HG02884 (cell line): ENCODE results near the gene SCYGR6.
"Not testable (repeated sequence)": the region's sequence is repeated elsewhere in the genome, so short reads cannot be mapped to it uniquely, and the experiment has no call there.

Source experiments
- ATAC-seq: cut with Tn5 transposase; IDR thresholded peaks from one replicate; pipeline ENCODE4 v1.9.1; 2021; ENCODE audit warnings: mild to moderate bottlenecking, moderate library complexity; ENCODE audit not compliant: unreplicated experiment

The SCYGR6 gene, protein sequence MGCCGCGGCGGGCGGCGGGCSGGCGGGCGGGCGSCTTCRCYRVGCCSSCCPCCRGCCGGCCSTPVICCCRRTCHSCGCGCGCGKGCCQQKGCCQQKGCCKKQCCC

GRCh38 chr2:227724394-227725039, at the start of gene SCYGR6:
TSS of gene SCYGR6 (minus strand) at chr2:227724757. CDS start at chr2:227724757, 0 bp downstream.
- ATAC-seq, result no peak

- ATAC-seq, result peak; percentile 59
Measured at GRCh38 chr2:227774011-227774624, 49.6 kb upstream of the SCYGR6 start.

- ATAC-seq, result no peak
Measured at GRCh38 chr2:227772932-227773331, 48.4 kb upstream of the SCYGR6 start.

DNA sequence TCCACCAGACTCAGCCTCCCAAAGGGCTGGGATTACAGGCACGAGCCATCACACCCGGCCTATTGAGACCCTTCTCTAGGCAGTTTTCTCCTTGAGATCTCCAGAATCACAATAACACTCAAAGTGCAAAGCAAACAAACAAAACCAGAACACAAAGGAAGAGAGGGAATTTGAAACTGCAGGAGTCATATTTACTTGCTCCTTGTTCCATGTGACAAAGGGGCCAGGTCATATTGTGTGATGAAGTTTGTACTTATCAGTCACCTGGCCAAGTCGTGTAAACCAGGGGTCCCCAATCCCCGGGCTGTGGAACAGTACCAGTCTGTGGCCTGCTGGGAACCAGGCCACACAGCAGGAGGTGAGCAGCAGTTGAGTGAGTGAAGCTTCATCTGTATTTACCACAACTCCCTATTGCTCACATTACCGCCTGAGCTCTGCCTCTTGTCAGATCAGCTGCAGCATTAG, 47.7 kb upstream of the SCYGR6 start:
- no peak for ATAC-seq

DNA sequence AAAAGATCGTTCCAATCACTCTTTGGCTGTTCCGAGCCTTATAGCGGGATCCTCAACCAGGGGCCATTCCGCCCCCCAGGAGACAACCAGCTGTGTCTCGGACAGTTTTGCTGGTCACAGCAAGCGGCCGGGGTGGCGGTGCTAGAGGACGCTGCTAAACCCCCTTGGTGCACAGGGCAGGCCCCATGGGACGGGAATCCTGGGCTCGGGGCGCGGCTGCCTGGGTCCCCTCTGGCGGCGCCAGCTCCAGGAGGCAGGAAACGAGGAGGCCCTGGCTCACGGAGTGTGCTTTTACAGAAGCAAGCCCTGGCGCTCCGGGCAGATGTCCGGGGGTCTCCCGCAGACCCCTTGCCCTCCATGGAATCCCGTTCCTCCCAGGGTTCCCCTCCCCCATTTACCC, 43.3 kb upstream of the SCYGR6 start:
- ATAC-seq, result no peak

DNA sequence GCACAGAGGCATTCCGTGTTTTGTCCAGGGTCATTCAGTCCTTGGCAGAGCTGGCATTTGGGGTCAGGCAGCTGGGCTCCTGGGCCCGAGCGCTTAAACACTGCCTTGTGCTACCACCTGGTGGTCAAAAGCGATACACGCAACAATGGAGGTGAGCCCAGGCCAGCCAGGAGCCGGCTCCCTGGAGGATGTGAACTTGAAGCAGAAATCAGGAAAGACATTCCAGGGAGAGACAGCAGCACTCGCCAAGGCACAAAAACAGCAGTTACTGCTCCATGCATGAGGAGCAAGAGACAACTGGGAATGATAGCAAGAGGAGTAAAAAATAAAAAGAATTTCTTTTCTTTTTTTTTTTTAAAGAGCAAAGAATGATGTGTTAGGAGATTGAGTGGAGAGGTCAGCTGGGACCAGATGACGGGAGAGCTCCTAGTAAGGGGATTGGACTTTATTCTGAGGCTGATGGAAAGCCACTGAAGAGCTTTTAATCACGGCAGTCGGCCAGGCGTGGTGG, 41.9 kb upstream of the SCYGR6 start:
- ATAC-seq, result peak; percentile 100

- ATAC-seq, result no peak
Measured at GRCh38 chr2:227765788-227766372, 41.3 kb upstream of the SCYGR6 start.

DNA sequence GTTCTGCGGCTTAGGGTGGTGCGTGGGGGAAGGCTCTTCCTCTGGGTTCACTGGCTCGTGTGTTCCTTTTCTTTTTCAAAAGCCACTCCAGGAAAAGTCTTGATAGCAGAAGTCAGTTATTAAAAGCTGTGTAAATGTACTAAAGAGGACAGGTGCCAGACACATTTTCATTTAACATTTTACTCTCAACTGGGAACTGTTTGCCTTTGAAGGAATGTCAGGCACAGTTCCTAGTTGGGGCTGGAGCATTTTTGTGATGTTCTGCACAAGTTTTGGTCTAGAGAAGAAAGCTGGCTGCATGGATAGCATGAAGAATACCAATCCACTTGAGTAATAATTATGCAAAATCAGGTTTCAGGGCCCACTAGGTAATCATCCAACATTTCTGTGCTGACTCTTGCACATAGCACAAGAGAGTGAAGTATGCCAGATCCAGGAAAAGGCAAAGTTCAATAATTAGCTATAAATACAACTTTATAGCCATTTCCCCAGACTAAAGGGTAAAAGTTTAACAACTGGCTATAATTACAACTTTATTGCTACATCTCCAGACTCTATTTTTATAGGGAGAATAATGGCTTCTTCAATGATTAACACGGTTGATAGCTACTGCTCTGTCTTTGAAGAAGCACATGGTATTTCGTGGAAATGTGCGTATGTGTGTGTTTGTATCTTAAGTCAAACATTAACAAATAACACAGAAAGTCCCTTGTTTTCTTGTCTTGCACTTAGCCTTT, 37.4 kb upstream of the SCYGR6 start:
- no peak for ATAC-seq

DNA sequence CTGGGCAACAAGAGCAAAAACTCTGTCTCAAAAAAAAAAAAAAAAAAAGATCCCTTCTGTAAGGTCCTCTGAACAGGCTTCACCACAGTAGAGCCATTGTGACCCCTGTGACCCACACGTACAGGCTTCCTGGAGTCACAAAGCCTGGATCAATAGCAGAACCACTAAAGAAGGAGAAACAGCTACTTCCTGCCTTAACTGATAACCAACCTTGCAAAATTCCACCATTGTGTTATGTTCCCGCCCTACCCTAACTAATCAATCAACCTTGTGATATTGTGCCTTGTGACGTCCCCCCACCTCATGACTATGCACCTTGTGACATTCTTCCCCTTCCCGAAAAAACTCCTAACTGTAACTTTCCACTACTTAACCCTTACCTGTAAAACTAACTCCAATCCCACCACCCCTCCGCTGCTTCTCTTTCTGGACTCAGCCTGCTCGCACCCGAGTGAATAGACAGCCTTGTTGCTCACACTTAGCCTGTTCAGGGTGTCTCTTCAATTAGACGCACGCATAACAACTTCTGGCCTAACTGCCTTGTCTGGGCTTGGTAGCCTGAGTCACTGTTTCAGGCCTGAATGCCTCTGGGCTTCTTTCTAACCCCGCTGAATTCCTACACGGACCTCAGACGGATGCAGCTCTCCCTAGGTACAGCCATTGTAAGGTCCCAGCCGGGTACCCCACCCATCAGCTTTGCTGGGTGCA, 35.0 kb upstream of the SCYGR6 start:
- no peak for ATAC-seq

GRCh38 chr2:227756261-227756660, 31.7 kb upstream of the SCYGR6 start:
- ATAC-seq, result not testable (repeated sequence)

- no peak for ATAC-seq
Measured at GRCh38 chr2:227748079-227748478, 23.5 kb upstream of the SCYGR6 start.

DNA sequence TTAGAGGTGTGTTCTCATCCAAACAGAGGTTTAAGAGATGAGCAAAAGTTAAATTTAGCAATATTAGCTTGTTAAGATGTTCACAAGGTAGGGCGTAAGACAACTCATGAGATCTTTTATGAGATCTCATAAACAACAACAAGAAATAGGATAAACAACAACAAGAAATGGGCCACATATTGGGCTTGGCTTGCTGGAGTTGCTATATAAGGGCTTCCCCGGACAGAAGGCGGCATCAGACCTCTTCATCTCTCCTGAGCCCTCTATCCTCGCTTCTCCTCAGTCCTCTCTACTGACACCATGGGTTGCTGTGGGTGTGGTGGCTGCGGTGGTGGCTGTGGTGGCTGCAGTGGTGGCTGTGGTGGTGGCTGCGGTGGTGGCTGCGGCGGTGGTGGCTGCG, 21.0 kb upstream of the SCYGR6 start, which contains the start of gene SCYGR8:
TSS of gene SCYGR8 (plus strand) at position 301 of the 400 bp plus-strand sequence. CDS start at position 301, 0 bp downstream.
- no peak for ATAC-seq

DNA sequence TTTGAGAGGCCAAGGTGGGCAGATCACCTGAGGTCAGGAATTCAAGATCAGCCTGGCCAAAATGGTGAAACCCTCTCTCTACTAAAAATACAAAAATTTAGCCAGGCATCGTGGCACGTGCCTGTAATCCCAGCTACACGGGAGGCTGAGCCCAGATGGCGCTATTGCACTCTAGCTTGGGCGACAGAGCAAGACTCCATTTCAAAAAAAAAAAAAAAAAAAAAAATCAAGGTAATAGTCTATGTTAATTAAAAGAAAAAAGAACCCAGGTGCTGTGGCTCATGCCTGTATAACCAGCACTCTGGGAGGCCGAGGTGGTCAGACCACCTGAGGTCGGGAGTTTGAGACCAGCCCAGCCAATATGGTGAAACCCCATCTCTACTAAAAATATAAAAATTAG, 16.1 kb upstream of the SCYGR6 start:
- not testable (repeated sequence) for ATAC-seq

GRCh38 chr2:227739351-227739750, 14.8 kb upstream of the SCYGR6 start:
- no peak for ATAC-seq

- no peak for ATAC-seq
Measured at GRCh38 chr2:227728035-227728434, 3.5 kb upstream of the SCYGR6 start, which contains the start of gene SCYGR7. TSS of gene SCYGR7 (plus strand) at chr2:227728335. CDS start at chr2:227728335, 0 bp downstream.

DNA sequence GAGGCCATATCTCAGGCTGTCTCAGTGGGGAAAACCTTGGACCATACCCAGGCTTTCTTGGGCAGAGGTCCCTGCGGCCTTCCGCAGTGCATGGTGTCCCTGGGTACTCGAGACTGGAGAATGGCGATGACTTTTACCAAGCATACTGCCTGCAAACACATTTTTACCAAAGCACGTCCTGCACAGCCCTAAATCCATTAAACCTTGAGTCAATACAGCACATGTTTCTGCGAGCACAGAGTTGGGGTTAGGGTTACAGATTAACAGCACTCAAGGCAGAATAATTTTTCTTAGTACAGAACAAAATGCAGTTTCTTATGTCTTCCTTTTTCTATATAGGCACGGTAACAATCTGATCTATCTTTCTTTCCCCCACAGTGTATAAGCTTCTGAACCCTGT, 1.7 kb downstream of the SCYGR6 start:
- ATAC-seq, result not testable (repeated sequence)

DNA sequence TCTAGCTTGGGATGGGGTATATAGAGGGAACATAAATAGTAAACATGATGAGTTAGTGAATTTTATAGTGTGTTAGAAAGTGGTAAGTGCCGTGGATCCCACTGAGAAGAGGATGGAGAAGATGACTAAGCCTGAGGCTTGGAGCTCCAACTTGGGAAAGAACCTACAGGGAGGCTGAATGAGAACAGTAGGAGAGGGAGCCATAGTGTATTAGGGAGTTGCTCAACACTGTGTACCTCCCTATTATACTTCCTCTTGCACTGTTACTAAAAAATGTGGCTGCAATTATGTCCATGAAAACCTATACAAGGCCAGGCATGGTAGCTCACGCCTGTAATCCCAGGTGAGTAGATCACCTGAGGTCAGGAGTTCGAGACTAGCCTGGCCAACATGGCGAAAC, 3.9 kb downstream of the SCYGR6 start:
- ATAC-seq, result no peak

DNA sequence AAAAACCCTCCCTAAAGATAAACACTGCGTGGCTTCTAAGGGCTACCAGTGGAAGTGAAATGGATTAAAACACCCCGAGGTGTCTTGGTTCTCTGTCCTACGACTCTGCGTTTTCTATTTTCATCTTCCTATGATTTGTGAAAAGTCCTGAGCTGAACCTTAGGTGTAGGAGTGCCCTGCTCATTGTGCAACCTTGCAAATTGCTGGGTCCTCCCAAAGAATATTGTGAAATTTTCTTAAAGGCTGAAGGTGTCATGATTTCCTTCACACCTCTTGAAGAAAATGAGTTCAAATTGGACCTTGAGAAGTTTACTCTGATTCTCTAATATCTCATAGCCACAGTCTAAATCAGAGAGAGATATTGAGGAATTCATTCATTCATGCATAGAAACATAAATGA, 4.9 kb downstream of the SCYGR6 start:
- no peak for ATAC-seq

GRCh38 chr2:227717687-227718567, 6.6 kb downstream of the SCYGR6 start, which contains the start of gene SLC19A3:
TSS of gene SLC19A3 (minus strand) at chr2:227718028. CDS start at chr2:227702318, 15,710 bp downstream.
- ATAC-seq, result no peak
